MCF 10A (cell line): ENCODE results near the gene ATP10B. TPM values are rescaled to one million over a fixed set of nuclear protein-coding genes. Genes with fewer than 3 reads are reported as not detected.

Experiments
- BruUV-seq: library from RNA; stranded (reverse); fragments of 400-500 nt; replicated peaks from 2 replicates; lab custom pipeline; 2021; lab: Mats Ljungman, UMichigan
- CTCF ChIA-PET: fragments of 300-600 bp; sonication (Branson Sonifier 250); formaldehyde crosslinking; extraction: SDS; loops from one replicate; lab custom pipeline; 2021; ENCODE audit warnings: antibody characterized with exemption, inconsistent platforms; lab: Yijun Ruan, JAX
- POLR2A ChIA-PET: fragments of 300-600, 350-650 bp; sonication (Branson Sonifier 250); formaldehyde crosslinking; extraction: SDS; loops from one replicate; lab custom pipeline; 2020; ENCODE audit warnings: antibody characterized with exemption, inconsistent platforms; lab: Yijun Ruan, JAX
- DNase-seq: peaks from one replicate; pipeline ENCODE4 v3.0.0-alpha.2; 2018; ENCODE audit not compliant: unreplicated experiment
- H3K27ac Mint-ChIP-seq: one replicate; pipeline ENCODE4 v1.8.0; 2022; ENCODE audit warnings: mild to moderate bottlenecking, low read depth, mixed read lengths; ENCODE audit not compliant: unreplicated experiment
- H3K27me3 Mint-ChIP-seq: one replicate; pipeline ENCODE4 v1.8.0; 2022; ENCODE audit warnings: mixed read lengths; ENCODE audit not compliant: insufficient read depth, unreplicated experiment
- H3K36me3 Mint-ChIP-seq: one replicate; pipeline ENCODE4 v1.8.0; 2022; ENCODE audit warnings: mild to moderate bottlenecking, moderate library complexity, mixed read lengths; ENCODE audit not compliant: insufficient read depth, unreplicated experiment
- H3K4me1 Mint-ChIP-seq: one replicate; pipeline ENCODE4 v1.8.0; 2022; ENCODE audit warnings: mixed read lengths; ENCODE audit not compliant: insufficient read depth, unreplicated experiment
- H3K4me3 Mint-ChIP-seq: one replicate; pipeline ENCODE4 v1.8.0; 2022; ENCODE audit warnings: mild to moderate bottlenecking, moderate library complexity, mixed read lengths; ENCODE audit not compliant: unreplicated experiment
- H3K9me3 Mint-ChIP-seq: one replicate; pipeline ENCODE4 v1.8.0; 2022; ENCODE audit warnings: mixed read lengths; ENCODE audit not compliant: unreplicated experiment
- intact Hi-C: fragments of 100-400 bp; cut with micrococcal nuclease; formaldehyde crosslinking; loops from 2 replicates; pipeline ENCODE4 v1.14.1; 2022
- total RNA-seq: library from RNA; stranded (reverse); gene quantifications from 2 replicates; pipeline ENCODE4 v1.2.3, GENCODE V29; 2022
- TF ChIP-seq, protein P1 (sequence below): fragments of 200-600 bp; IDR thresholded peaks from one replicate; pipeline ENCODE4 v1.8.0; 2022; ENCODE audit warnings: antibody characterized with exemption, mild to moderate bottlenecking; ENCODE audit not compliant: unreplicated experiment

The ATP10B gene
- total RNA-seq, 1 experiment from 2014 or later, result not detected

DNA sequence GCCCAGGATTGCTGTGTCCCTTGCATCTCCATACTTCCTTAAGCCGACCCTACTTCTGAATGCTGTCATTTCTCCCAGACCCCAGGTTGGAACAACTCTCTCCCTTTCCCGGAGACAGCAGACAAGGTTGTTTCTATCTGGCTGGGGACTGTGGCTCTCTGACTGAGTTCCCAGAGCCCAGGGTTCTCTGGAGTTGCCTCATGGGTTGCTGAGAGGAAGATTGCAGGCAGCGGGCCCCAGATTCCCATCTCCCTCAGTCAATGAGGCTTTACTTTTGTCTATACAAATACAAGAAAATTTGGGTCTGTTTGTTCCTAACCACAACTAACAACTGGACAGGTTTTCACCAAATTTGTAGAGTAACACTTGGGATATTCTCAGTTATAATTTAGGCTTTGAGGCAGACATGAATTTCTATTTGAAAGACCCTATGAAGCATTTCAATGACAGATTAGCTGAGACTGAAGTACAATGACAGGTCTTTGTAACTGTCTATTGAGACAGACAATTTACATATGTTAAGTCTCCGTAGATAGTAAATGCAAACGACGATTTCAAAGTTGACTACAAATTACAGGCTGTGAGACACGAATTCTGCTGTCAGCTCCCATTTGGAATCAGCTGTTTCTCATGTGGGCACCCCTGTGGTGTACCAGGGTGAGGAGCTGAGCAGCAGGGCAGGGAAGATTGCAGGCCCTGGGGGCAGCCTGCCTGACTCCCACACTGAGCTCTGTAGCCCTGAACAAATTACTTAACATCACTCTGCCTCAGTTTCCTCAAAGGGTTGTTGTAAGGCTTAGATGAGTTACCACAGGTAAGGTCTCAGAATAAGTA is 107.5 kb downstream of the ATP10B start:
- intact Hi-C loops, result no loop called here
- no peaks in the 10 kb centered on the region for H3K9me3 Mint-ChIP-seq
- no TSS peak for BruUV-seq
- ChIA-PET CTCF (interaction anchor here (0.5 to 1.0 kb wide), 2 partner anchors 85 to 307 kb away, joined by 3 read pairs; no protein-coding TSS in a partner anchor), POLR2A (no interaction called here)
- no peaks in the 10 kb centered on the region for H3K36me3 Mint-ChIP-seq
- no peak for DNase-seq
- no peaks in the 10 kb centered on the region for H3K27me3 Mint-ChIP-seq
- no peak overlapping the region for H3K4me3 Mint-ChIP-seq
- H3K4me1 Mint-ChIP-seq, result no peaks in the 10 kb centered on the region
- H3K27ac Mint-ChIP-seq, result no peak overlapping the region
- TF ChIP-seq, protein P1, sequence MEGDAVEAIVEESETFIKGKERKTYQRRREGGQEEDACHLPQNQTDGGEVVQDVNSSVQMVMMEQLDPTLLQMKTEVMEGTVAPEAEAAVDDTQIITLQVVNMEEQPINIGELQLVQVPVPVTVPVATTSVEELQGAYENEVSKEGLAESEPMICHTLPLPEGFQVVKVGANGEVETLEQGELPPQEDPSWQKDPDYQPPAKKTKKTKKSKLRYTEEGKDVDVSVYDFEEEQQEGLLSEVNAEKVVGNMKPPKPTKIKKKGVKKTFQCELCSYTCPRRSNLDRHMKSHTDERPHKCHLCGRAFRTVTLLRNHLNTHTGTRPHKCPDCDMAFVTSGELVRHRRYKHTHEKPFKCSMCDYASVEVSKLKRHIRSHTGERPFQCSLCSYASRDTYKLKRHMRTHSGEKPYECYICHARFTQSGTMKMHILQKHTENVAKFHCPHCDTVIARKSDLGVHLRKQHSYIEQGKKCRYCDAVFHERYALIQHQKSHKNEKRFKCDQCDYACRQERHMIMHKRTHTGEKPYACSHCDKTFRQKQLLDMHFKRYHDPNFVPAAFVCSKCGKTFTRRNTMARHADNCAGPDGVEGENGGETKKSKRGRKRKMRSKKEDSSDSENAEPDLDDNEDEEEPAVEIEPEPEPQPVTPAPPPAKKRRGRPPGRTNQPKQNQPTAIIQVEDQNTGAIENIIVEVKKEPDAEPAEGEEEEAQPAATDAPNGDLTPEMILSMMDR, result no peak

DNA sequence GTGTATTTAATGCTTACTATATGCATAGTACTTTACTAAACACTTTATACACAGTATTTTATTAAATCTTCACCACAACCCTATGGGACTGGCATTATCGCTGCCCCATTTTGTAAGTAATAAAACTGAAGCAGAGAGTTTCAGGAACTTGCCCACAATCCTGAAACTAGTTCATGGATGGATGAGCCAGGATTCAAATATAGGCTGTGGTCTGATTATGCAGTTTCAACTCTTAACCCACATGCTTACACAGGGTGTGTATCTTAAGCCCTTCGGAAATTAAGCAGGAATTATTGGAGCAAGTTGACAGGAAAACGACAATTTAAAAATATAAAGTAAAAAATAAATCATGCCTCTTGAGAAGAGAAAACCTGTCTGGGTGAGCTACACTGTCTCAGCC is 109.0 kb downstream of the ATP10B start:
- TF ChIP-seq, protein P1, result no peak
- no peak overlapping the region for H3K4me3 Mint-ChIP-seq
- H3K4me1 Mint-ChIP-seq, result no peaks in the 10 kb centered on the region
- no TSS peak for BruUV-seq
- ChIA-PET CTCF (interaction anchor here (0.6 to 1.2 kb wide), 2 partner anchors 9 to 11 kb away, joined by 3 to 4 read pairs; no protein-coding TSS in a partner anchor), POLR2A (no interaction called here)
- intact Hi-C loops, result no loop called here
- no peaks in the 10 kb centered on the region for H3K36me3 Mint-ChIP-seq
- no peak for DNase-seq
- no peaks in the 10 kb centered on the region for H3K9me3 Mint-ChIP-seq
- H3K27me3 Mint-ChIP-seq, result no peaks in the 10 kb centered on the region
- no peak overlapping the region for H3K27ac Mint-ChIP-seq

DNA sequence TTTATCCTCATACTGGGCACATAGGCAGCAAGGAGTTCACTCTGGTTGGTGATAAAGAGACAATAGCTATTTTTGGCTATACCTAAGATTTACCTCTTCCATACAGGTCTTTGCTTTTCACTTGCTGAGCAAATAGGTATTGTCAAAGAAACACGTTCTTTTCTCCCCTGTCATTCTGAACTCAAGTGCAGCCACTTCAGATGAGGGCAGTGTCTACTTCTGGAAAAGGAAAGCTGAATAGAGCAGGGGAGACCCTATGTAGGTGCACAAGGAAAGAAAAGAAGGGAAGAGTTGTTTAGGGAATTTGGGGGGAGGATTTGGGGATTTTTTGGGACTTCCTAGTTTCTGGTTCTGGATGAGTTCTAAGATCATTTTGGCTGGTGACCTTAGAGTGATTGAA is 109.6 kb downstream of the ATP10B start:
- DNase-seq, result no peak
- ChIA-PET CTCF (interaction anchor here (0.6 to 1.1 kb wide), 3 partner anchors 94 to 303 kb away, joined by 3 to 4 read pairs (median 3); no protein-coding TSS in a partner anchor), POLR2A (no interaction called here)
- no peaks in the 10 kb centered on the region for H3K36me3 Mint-ChIP-seq
- no peaks in the 10 kb centered on the region for H3K4me1 Mint-ChIP-seq
- H3K27ac Mint-ChIP-seq, result no peak overlapping the region
- H3K4me3 Mint-ChIP-seq, result no peak overlapping the region
- peaks cover 3% of the 10 kb centered on the region for H3K27me3 Mint-ChIP-seq
- no TSS peak for BruUV-seq
- intact Hi-C loops, result no loop called here
- no peaks in the 10 kb centered on the region for H3K9me3 Mint-ChIP-seq
- TF ChIP-seq, protein P1, result no peak

DNA sequence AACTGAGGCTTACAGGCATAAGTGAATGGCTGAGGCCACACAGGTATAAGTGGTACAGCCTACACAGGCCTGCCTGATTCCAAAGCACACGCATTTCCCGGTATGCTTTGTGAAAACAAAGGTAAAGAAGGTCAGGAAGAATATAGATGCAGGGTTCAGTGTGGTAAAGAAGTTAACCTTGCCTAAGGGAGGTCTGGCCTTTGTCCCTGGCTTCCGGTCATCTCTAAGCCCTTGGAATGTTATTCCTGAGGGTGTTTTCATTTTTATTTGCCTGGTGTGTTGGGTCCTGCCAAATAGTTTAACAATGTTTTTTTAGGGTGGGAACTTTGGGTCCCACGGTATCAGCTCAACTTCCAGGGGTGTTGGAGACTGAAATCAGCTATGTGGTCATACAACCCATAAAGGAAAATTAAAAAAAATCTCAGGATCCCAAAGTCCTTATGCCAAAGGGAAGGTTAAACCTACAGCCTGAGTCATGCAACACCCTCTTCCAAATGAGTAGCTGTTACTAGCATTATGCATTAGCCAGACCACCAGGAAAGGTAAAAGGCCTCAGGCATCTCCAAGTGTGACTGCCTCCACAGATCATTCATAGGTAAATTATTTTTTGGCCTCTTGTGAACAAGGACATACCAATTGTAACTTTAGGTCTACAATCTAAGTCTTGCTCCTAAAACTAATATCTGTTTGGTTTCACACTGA is 124.6 kb downstream of the ATP10B start:
- DNase-seq, result no peak

More for the DNA sequence above, 124.6 kb downstream of the ATP10B start:
- Mint-ChIP-seq H3K27ac (no peak overlapping the region), H3K36me3 (no peaks in the 10 kb centered on the region), H3K27me3 (no peaks in the 10 kb centered on the region), H3K9me3 (no peaks in the 10 kb centered on the region), H3K4me3 (no peak overlapping the region), H3K4me1 (no peaks in the 10 kb centered on the region)
- ChIA-PET POLR2A (interaction anchor here (0.6 kb wide), 1 partner anchor 77 kb away, joined by 3 read pairs; no protein-coding TSS in a partner anchor), CTCF (interaction anchor here (0.6 kb wide), 1 partner anchor 94 kb away, joined by 3 read pairs; no protein-coding TSS in a partner anchor)
- intact Hi-C loops, result no loop called here
- TF ChIP-seq, protein P1, result no peak
- BruUV-seq, result no TSS peak
